ENCODE data around the gene RNPS1.
A peak's percentile ranks its signal among the peaks of the same experiment; 100 is the strongest.

RNPS1 gene

DNA sequence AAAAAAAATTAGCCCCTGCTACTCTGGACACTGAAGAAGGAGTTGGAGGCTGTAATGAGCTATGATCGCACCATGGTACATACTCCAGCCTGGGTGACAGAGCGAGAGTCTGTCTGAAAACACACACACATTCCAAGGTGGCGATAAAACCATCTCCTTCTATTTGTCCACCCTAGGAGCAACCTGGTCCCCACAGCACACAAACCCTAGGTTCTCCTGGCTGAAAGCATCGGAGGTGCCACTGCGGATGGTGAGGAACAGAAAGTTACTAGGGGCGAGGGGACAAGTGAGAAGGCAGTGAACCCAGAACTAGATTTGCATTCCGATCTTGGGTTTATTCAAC, 15.1 kb downstream of the RNPS1 start:
- TF ChIP-seq, protein P1, sequence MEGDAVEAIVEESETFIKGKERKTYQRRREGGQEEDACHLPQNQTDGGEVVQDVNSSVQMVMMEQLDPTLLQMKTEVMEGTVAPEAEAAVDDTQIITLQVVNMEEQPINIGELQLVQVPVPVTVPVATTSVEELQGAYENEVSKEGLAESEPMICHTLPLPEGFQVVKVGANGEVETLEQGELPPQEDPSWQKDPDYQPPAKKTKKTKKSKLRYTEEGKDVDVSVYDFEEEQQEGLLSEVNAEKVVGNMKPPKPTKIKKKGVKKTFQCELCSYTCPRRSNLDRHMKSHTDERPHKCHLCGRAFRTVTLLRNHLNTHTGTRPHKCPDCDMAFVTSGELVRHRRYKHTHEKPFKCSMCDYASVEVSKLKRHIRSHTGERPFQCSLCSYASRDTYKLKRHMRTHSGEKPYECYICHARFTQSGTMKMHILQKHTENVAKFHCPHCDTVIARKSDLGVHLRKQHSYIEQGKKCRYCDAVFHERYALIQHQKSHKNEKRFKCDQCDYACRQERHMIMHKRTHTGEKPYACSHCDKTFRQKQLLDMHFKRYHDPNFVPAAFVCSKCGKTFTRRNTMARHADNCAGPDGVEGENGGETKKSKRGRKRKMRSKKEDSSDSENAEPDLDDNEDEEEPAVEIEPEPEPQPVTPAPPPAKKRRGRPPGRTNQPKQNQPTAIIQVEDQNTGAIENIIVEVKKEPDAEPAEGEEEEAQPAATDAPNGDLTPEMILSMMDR (IDR thresholded peaks at IDR 0.05; ENCODE audit: low read depth, low read length, missing control alignments): no peak
- DNase-seq (ENCODE audit: low read depth): no peak
- H3K4me3 ChIP-seq (ENCODE audit: low read depth, low read length): no peak overlapping the region

DNA sequence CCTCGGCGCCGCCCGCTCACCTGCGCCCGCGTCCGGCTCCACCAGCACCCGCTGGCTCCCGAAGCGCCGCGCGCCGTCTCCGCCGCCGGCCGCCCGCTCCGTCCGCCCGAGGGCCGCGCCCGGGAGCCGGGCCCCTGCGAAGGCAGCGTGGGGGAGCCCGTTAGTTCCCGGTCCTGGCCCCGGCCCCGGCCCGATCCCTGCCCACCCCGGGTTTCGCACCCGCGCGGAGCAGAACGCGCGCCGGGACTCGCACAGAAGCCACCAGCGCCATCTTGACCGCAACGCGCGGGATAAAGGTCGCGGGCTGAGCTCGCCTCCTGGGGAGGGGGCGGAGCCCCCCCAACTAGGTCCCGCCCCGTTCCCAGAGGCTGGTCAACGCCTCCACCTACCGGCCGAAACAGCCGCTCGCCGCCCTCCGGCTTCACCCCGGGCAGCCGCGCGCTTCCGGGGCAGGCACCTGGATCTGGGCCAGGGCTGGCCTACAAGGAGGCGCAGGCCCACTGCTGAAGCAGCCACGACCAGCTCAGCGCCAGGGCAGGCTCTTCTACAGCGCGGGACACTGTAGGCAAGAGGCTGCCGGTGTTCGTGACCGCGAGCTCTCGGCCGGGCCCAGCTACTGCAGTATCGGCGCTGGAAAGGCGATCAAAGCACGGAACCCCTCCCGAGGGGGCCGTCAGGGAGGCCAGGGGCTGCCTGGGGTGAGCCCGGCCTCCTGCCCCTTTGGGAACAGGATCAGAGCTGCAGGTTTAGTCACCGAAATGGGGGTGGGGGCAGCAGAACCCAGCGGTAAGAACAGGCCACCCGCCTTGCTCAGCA, 16.4 kb downstream of the RNPS1 start, which contains the start of gene ECI1:
Gene ECI1, minus strand, starts transcription at position 292 of the 816 bp plus-strand sequence. Its CDS starts 21 bp downstream, at position 271.
- peak within 1 kb of the TSS; percentile 75 for H3K4me3 ChIP-seq (ENCODE audit: low read depth, low read length)
- TF ChIP-seq, protein P1 (IDR thresholded peaks at IDR 0.05; ENCODE audit: low read depth, low read length, missing control alignments): peak; percentile 57
- peak; percentile 70 for DNase-seq (ENCODE audit: low read depth)

DNA sequence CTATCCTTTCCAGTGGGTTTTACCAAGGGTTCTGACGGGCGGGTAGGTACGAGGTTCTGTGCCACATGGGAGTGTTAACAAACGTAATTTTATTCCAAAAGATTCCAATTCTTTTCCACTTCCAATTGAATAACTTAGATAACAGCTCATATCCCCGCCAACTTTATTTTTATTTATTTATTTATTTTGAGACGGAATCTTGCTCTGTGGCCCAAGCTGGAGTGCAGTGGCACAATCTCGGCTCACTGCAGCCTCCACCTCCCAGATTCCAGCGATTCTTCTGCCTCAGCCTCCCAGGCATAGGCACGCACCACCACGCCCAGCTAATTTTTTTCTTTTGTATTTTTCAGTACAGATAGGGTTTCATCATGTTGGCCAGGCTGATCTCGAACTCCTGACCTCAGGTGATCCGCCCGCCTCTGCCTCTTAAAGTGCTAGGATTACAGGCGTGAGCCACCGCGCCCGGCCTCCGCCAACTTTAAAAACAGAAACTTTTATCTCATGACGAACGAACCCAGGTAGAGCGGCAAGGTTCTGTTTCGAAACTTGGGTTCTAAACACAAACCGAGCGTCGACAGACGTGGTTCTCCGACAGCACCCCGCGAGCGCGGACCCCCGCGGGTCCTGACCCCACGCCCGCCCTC, 17.2 kb downstream of the RNPS1 start:
- TF ChIP-seq, protein P1 (IDR thresholded peaks at IDR 0.05; ENCODE audit: low read depth, low read length, missing control alignments): no peak
- DNase-seq (ENCODE audit: low read depth): peak; percentile 26
- H3K4me3 ChIP-seq (ENCODE audit: low read depth, low read length): peak overlapping the region; percentile 75

DNA sequence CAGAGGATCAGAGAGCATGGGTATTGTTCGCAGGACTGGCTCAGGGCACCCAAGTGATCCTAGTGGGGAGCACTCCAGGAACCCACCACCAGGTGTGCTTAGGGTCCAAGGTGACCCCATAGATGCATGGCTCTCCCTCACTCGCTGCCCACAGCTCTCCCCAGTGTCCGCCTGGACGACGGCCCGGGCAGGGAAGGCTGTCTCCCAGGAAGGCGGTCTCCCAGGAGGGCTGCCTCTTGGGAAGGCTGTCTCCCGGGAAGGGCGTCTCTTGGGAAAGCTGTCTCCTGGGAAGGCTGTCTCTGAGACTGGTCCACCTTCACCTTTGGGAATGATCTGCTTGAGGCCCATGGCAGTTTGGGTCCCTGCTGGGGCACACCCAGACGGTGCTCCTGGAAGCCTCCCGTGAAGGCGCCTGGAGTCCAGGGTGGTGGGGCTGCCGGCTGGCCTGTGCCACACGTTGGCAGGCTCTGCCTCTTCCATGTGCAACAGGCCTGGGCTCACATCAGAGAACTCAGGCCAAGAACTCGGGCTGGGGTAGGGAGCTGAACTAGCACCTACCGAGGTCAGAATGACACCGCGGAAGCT, 21.5 kb downstream of the RNPS1 start:
- TF ChIP-seq, protein P1 (IDR thresholded peaks at IDR 0.05; ENCODE audit: low read depth, low read length, missing control alignments): no peak
- H3K4me3 ChIP-seq (ENCODE audit: low read depth, low read length): no peak overlapping the region

DNA sequence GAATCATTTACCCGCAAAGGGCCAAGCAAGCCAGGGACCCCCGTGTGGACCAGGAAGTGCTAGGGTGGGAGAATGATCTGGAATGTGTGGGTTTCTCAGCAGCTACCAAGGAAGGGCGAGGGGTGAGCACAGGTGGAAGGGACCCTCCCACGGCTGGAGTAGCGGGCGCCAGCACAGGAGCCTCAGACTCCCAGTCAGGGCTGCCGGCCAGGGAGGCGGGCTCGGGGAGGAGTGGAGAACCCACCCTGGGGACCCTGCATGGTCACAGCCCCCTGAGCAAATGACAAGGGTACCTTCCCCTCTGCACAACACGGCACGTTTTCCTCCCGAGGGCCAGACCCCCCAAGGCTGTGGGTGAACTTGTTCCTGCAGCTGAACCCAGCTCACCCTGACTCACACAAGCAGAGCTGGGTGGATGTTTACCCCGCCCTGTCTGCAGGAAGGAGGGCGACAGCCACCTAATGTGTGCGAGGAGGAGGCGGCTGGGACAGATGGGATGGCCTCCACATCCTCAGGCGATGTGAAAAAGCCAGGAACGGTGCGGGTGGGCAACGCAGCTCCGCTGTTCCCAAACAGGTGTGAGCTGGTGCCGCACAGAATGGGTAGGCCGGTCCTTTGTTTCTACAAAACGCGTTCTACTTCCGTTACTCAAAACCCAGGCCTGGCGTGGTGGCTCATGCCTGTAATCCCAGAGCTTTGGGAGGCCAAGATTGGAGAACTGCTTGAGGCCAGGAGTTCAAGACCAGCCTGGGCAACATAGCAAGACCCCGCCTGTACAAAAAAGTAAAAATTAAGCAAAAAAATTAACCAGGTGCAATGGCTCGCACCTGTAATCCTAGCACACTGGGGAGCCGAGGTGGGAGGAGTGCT, 22.8 kb downstream of the RNPS1 start:
- TF ChIP-seq, protein P1 (IDR thresholded peaks at IDR 0.05; ENCODE audit: low read depth, low read length, missing control alignments): no peak
- no peak for DNase-seq (ENCODE audit: low read depth)
- no peak overlapping the region for H3K4me3 ChIP-seq (ENCODE audit: low read depth, low read length)

More for the DNA sequence above, 21.5 kb downstream of the RNPS1 start:
- no peak for DNase-seq (ENCODE audit: low read depth)

DNA sequence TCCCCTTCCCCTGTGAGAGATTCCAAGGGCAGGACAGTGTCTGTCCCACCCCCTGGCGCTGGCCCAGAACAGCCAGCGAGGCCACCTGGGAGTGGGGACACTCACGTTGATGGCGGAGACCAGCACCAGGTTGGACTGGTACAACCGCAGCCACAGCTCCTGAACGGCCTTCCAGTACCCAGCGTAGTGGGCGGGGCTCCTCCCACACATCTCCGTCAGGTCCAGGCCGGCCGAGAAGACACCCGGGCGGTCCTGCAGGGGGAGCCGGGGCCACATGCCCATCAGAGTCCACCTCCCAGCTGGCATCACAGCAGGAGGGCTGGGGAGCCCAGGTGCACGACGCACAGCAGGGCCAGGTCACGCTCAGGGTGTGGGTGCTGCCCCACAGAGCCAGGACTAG, 23.6 kb downstream of the RNPS1 start:
- no peak overlapping the region for H3K4me3 ChIP-seq (ENCODE audit: low read depth, low read length)
- TF ChIP-seq, protein P1 (IDR thresholded peaks at IDR 0.05; ENCODE audit: low read depth, low read length, missing control alignments): no peak
- DNase-seq (ENCODE audit: low read depth): no peak

Data from GM12864 (cell line).